Activated B cell treated with CpG ODN at 0.5 μM for 24 hours (primary cell): ENCODE data around the gene SERPINB2. TPM values are rescaled to one million over a fixed set of nuclear protein-coding genes. Genes with fewer than 3 reads are reported as not detected.
"Not testable (repeated sequence)": the region's sequence is repeated elsewhere in the genome, so short reads cannot be mapped to it uniquely, and the experiment has no call there.

ENCODE experiments used
- ATAC-seq: fragments of 200-7000 bp; cut with Tn5 transposase; one replicate; pipeline ENCODE4 v1.10.0; 2021; ENCODE audit warnings: low read depth, mild to moderate bottlenecking, moderate library complexity
- CTCF ChIA-PET: fragments of 350-600 bp; sonication (Branson Sonifier 250); formaldehyde crosslinking; loops from one replicate; lab custom pipeline; 2021; ENCODE audit warnings: antibody characterized with exemption; lab: Charles Lee
- POLR2A ChIA-PET: fragments of 350-600 bp; sonication (Branson Sonifier 250); formaldehyde crosslinking; loops from one replicate; lab custom pipeline; 2021; ENCODE audit warnings: antibody characterized with exemption; lab: Charles Lee
- DNase-seq: peaks from one replicate; pipeline ENCODE4 v3.0.0; 2022
- H3K27ac Mint-ChIP-seq: one replicate; pipeline ENCODE4 v1.8.0; 2020; ENCODE audit warnings: mixed read lengths
- H3K27me3 Mint-ChIP-seq: one replicate; pipeline ENCODE4 v1.8.0; 2021; ENCODE audit warnings: mixed read lengths
- H3K36me3 Mint-ChIP-seq: one replicate; pipeline ENCODE4 v1.8.0; 2021; ENCODE audit warnings: low read depth, mixed read lengths
- H3K4me1 Mint-ChIP-seq: one replicate; pipeline ENCODE4 v1.8.0; 2021; ENCODE audit warnings: mixed read lengths
- H3K4me3 Mint-ChIP-seq: one replicate; pipeline ENCODE4 v1.8.0; 2020; ENCODE audit warnings: mild to moderate bottlenecking, mixed read lengths
- H3K9me3 Mint-ChIP-seq: one replicate; pipeline ENCODE4 v1.8.0; 2020; ENCODE audit warnings: mixed read lengths
- CTCF ChIP-seq: fragments of 200-600 bp; IDR thresholded peaks from one replicate; pipeline ENCODE4 v1.8.0; 2022; ENCODE audit warnings: antibody characterized with exemption, mild to moderate bottlenecking
- intact Hi-C: fragments of 100-400 bp; cut with micrococcal nuclease; formaldehyde crosslinking; loops from one replicate; pipeline ENCODE4 v1.15.1; 2024
- total RNA-seq: library from RNA; stranded (reverse); gene quantifications from 2 replicates; pipeline ENCODE4 v1.2.3, GENCODE V29; 2022

The SERPINB2 gene
- total RNA-seq, 1 donor from 2014 or later, result 0.33 TPM

GRCh38 chr18:63928331-63928730, 40.8 kb downstream of the SERPINB2 start:
- ChIA-PET CTCF (no interaction called here), POLR2A (no interaction called here)
- H3K27me3 Mint-ChIP-seq, result peaks cover 22% of the 10 kb centered on the region

GRCh38 chr18:63929369-63929768, 41.9 kb downstream of the SERPINB2 start:
- CTCF ChIA-PET, POLR2A ChIA-PET, ATAC-seq, H3K36me3 Mint-ChIP-seq, H3K4me1 Mint-ChIP-seq, DNase-seq, H3K4me3 Mint-ChIP-seq, H3K27ac Mint-ChIP-seq, H3K9me3 Mint-ChIP-seq, intact Hi-C loops: not testable (repeated sequence)
- peaks cover 17% of the 10 kb centered on the region for H3K27me3 Mint-ChIP-seq

More at GRCh38 chr18:63928331-63928730, 40.8 kb downstream of the SERPINB2 start:
- no peaks in the 10 kb centered on the region for H3K4me1 Mint-ChIP-seq
- no peak overlapping the region for H3K4me3 Mint-ChIP-seq
- DNase-seq (no peak), ATAC-seq (no peak)
- no peak for TF ChIP-seq CTCF
- H3K9me3 Mint-ChIP-seq, result no peaks in the 10 kb centered on the region
- intact Hi-C loops, result no loop called here
- no peak overlapping the region for H3K27ac Mint-ChIP-seq
- H3K36me3 Mint-ChIP-seq, result no peaks in the 10 kb centered on the region

DNA sequence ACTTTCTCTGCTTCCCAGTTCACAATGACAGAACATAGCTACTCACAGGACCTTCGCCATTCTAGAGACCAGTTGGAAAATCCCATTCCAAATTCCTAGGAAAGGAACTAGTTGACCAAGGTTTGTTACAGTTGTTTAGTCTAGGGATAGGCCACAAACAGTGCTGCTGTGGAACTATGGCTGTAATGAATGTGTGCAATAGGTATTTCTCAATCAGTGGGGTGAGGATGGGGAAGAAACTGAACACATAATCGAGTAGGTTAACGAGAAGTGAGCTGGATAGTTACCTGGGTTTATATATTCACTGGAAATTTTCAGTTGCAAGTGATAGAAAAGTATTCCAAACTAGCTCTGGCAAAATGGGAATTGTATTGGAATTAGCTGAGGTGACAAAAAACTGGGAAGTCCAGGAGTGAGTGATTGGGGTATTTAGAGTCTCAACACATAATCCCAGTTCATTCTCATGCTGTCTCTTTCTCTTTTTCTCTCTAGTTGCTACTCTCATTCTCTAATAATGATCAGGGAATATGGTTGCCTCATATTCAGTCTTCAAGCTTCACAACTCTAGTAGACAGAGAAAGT, 43.4 kb downstream of the SERPINB2 start:
- intact Hi-C loops, result no loop called here
- no peak overlapping the region for H3K27ac Mint-ChIP-seq
- ATAC-seq (no peak), DNase-seq (no peak)
- no peaks in the 10 kb centered on the region for H3K9me3 Mint-ChIP-seq
- peaks cover 14% of the 10 kb centered on the region for H3K27me3 Mint-ChIP-seq
- H3K4me3 Mint-ChIP-seq, result no peak overlapping the region
- no peak for TF ChIP-seq CTCF
- H3K36me3 Mint-ChIP-seq, result no peaks in the 10 kb centered on the region
- H3K4me1 Mint-ChIP-seq, result no peaks in the 10 kb centered on the region
- ChIA-PET POLR2A (no interaction called here), CTCF (interaction anchor here (1.2 kb wide), 1 partner anchor 9 kb away, joined by 3 read pairs; no protein-coding TSS in a partner anchor)

- POLR2A ChIA-PET, result interaction anchor here (1.9 kb wide), 1 partner anchor 34 kb away, joined by 6 read pairs; the partner anchor contains the start of gene SERPINB8
- intact Hi-C loops, result loop anchor here (1.0 to 2.0 kb wide), 6 partner anchors 13 to 418 kb away; partner anchors contain the start of genes HMSD and SERPINB8
- no peak for TF ChIP-seq CTCF
- peaks cover 8% of the 10 kb centered on the region for H3K27me3 Mint-ChIP-seq
- peak; percentile 94 for ATAC-seq
- H3K4me3 Mint-ChIP-seq, result no peak overlapping the region
- H3K27ac Mint-ChIP-seq, result no peak overlapping the region
- H3K9me3 Mint-ChIP-seq, result no peaks in the 10 kb centered on the region
- peaks cover 3% of the 10 kb centered on the region for H3K4me1 Mint-ChIP-seq
- DNase-seq, result peak; percentile 35
- H3K36me3 Mint-ChIP-seq, result no peaks in the 10 kb centered on the region
- CTCF ChIA-PET, result interaction anchor here (0.6 to 4.0 kb wide), 13 partner anchors 11 to 430 kb away, joined by 3 to 48 read pairs (median 4); no protein-coding TSS in a partner anchor
These were observed 48.8 kb downstream of the SERPINB2 start for GRCh38 chr18:63936156-63936931.

- H3K36me3 Mint-ChIP-seq, result no peaks in the 10 kb centered on the region
- no peak for TF ChIP-seq CTCF
- H3K9me3 Mint-ChIP-seq, result no peaks in the 10 kb centered on the region
- DNase-seq (no peak), ATAC-seq (no peak)
- ChIA-PET CTCF (interaction anchor here (0.6 to 4.0 kb wide), 7 partner anchors 10 to 419 kb away, joined by 3 to 48 read pairs (median 4); no protein-coding TSS in a partner anchor), POLR2A (no interaction called here)
- H3K4me3 Mint-ChIP-seq, result no peak overlapping the region
- intact Hi-C loops, result loop anchor here (1.0 to 2.0 kb wide), 6 partner anchors 12 to 419 kb away; partner anchors contain the start of genes HMSD and SERPINB8
- peaks cover 3% of the 10 kb centered on the region for H3K4me1 Mint-ChIP-seq
- peaks cover 11% of the 10 kb centered on the region for H3K27me3 Mint-ChIP-seq
- no peak overlapping the region for H3K27ac Mint-ChIP-seq
These were observed 49.5 kb downstream of the SERPINB2 start for GRCh38 chr18:63936932-63937393.
